Camera-type eye (tissue), 1 donor: ENCODE results near the gene ATP12A. TPM values are rescaled to one million over a fixed set of nuclear protein-coding genes. Genes with fewer than 3 reads are reported as not detected.

ENCODE experiments used
- total RNA-seq: library from RNA; depleted of rRNA; stranded (reverse); fragments of >200 nt; gene quantifications from one replicate; pipeline ENCODE4 v1.2.3, GENCODE V29; 2014

Gene ATP12A
- total RNA-seq, result 0.38 TPM

GRCh38 chr13:24680258-24680920 is at the start of gene ATP12A:
ATP12A (plus strand) TSS chr13:24680408; CDS start chr13:24680744, 336 bp downstream.

Other genes starting within 250 kb of the ATP12A start
- gene PARP4, start 167.6 kb upstream of the ATP12A start, total RNA-seq, result 47.0 TPM
- gene RNF17, start 83.8 kb downstream of the ATP12A start, total RNA-seq, result 0.16 TPM